Omental fat pad (tissue), 4 donors: ENCODE measurements around the gene LRRC46. TPM values are rescaled to one million over a fixed set of nuclear protein-coding genes. Genes with fewer than 3 reads are reported as not detected.

Source experiments
- ATAC-seq: fragments of 150-250 bp; one replicate; pipeline ENCODE4 v1.9.1; 2016; ENCODE audit warnings: mild to moderate bottlenecking, moderate library complexity; ENCODE audit not compliant: low FRiP score
- DNase-seq: peaks from one replicate; pipeline ENCODE4 v3.0.0-alpha.2; 2019; ENCODE audit warnings: low spot score
- total RNA-seq, 4 donors: library from RNA; depleted of rRNA; stranded (reverse); fragments of >200 nt; gene quantifications; one replicate each; pipeline ENCODE4 v1.1.0, GENCODE V29; 2016
- TF ChIP-seq, protein P1 (sequence below), 3 donors: fragments of 450-650 bp; IDR thresholded peaks; one replicate each; pipeline ENCODE4 v1.5.1; 2016 to 2017; ENCODE audit warnings: antibody characterized with exemption in 3 of 3, mild to moderate bottlenecking in 3 of 3, moderate library complexity in 2 of 3

LRRC46 gene
- total RNA-seq, 4 donors from 2014 or later: 0.24 TPM; not detected in 3

DNA sequence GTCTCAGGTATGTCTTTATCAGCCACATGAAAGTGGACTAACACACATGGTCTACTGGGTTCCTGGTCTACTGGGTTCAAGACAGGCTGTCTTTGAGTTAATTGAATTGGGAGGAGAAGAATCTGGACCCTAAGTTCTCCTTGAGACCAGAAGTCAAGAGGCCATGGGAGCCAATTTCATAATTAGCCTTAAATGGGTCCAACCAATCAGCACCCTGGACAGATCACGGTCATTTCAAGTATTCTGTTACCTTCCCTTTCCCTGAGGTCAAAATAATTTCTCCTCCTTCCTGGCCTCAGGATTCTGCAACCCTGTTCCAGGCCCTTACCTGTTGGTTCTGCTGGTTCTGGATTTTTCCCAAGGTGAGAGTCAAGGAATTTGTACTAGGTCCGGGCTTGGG lies 33.7 kb upstream of the LRRC46 start:
- ATAC-seq (no peak), DNase-seq (no peak)
- TF ChIP-seq, protein P1, sequence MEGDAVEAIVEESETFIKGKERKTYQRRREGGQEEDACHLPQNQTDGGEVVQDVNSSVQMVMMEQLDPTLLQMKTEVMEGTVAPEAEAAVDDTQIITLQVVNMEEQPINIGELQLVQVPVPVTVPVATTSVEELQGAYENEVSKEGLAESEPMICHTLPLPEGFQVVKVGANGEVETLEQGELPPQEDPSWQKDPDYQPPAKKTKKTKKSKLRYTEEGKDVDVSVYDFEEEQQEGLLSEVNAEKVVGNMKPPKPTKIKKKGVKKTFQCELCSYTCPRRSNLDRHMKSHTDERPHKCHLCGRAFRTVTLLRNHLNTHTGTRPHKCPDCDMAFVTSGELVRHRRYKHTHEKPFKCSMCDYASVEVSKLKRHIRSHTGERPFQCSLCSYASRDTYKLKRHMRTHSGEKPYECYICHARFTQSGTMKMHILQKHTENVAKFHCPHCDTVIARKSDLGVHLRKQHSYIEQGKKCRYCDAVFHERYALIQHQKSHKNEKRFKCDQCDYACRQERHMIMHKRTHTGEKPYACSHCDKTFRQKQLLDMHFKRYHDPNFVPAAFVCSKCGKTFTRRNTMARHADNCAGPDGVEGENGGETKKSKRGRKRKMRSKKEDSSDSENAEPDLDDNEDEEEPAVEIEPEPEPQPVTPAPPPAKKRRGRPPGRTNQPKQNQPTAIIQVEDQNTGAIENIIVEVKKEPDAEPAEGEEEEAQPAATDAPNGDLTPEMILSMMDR (IDR thresholded peaks at IDR 0.05): no peak

DNA sequence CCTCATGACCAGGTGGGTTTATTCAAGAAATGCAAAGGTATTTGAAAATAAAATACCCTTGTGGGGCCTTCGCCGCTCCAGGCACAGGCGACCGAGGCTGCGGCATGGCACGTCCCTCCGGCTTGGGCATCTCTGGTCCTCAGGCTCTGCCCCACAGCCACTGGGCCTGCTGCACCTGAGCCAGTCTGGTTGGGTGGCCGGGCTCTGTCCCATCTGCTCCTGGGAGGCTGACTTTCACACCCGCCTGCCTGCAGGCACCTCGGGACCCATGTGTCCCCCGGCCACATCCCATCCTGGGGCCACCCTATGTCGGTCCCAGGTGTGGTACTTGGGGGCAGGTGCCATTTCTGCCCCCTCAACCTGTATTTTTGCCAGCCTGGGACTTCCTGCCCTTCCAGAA lies 30.8 kb upstream of the LRRC46 start:
- DNase-seq (no peak), ATAC-seq (no peak)
- TF ChIP-seq, protein P1 (IDR thresholded peaks at IDR 0.05): no peak

DNA sequence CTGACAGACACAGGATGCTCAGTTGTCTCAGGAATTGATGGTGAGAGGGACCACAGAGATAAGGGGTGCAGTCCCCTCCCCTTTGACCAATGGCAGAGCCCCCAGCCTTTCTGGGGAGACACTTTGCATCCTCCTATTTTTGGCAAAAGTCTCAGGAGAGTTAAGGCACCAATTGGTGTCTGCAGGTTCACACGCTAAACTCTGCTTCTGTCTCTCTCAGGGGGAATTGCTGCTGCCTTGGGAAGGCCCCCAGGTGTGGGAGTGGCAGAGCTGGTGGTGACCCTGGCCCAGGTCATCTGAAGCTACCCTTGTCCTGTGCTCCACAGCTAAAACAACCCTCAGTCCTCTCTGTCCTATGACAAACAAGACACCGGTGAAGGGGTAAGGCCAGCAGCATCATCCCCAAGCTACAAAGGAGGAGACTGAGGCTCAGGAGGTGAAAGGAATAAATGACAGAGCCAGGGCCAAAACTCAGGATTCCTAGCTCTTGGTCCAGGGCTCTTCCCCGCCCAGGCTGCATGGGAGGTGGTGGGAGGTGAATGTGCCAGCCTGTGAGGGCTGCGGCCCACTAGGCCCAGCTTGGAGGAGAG lies 30.2 kb upstream of the LRRC46 start:
- ATAC-seq (no peak), DNase-seq (no peak)
- TF ChIP-seq, protein P1 (IDR thresholded peaks at IDR 0.05): no peak

DNA sequence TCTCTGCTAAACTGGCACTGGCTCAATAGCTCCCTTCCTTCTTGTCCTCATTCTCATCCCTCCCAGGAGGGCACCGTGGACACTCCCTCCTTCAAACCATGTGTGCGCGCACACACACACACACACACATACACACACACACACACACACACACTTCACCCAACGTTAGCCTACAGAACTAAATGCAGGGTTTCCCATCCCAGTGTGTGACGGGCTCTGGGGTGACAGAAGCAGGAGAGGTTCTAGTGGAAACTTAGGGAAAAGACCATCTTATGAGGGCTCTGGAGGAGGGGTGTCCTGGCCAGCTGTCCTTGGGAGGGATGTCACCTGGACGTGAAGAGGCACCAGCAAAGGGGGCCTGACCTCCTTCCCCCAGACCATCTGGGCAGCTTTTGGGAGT lies 29.6 kb upstream of the LRRC46 start:
- TF ChIP-seq, protein P1 (IDR thresholded peaks at IDR 0.05): no peak
- no peak for ATAC-seq
- no peak for DNase-seq

DNA sequence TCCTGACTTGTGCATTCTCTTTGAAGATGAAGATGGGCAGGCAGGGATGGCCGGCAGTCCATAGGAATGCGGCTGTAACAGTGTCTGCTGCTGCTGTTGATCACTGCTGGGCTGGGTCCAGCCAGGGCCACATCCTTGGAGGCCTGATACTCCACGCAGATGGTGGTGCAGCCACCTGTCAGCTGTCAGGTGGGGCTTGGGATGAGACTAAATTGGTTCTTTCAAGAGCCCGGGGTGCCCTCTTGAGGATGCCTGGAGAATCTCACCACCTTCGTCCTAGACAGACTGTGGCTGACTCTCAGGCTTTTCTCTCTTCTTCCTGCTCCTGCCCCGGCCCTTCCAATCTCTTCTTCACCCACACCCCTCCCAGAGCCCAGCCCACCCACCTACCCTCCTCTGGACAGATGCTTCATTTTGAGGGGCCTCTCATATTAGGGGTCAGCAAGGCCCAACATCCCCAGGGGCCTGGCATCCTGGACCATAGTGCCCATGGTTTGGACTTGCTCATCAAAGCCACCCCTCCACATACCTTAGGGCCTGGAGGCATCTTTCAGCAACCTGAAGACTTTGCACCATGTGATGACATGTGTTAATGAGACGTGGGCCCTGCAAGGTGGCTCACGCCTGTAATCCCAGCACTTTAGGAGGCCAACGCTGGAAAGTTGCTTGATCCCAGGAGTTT lies 29.0 kb upstream of the LRRC46 start:
- ATAC-seq (peak; percentile 22), DNase-seq (no peak)
- TF ChIP-seq, protein P1 (IDR thresholded peaks at IDR 0.05): peak in 1 of 3 donors; percentile 5

DNA sequence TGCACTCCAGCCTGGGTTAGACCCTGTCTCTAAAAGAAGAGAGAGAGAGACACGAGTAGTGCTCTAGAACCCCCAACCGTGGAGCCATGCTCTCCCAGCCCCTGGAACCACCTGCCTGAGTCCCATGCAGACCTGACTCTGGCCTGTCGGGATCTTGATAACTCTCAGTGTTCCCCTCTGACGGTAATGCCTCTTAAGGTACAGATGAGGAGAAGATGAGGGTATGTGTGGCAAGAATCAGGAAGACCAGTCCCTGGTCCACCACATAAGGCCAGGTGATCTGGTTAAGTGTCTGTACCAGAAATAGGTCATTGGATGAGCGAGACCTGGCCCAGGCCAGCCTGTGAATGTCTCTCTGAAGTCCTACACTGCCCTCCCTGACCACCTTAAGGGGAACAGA lies 28.3 kb upstream of the LRRC46 start:
- TF ChIP-seq, protein P1 (IDR thresholded peaks at IDR 0.05): no peak
- ATAC-seq: no peak
- DNase-seq: no peak

DNA sequence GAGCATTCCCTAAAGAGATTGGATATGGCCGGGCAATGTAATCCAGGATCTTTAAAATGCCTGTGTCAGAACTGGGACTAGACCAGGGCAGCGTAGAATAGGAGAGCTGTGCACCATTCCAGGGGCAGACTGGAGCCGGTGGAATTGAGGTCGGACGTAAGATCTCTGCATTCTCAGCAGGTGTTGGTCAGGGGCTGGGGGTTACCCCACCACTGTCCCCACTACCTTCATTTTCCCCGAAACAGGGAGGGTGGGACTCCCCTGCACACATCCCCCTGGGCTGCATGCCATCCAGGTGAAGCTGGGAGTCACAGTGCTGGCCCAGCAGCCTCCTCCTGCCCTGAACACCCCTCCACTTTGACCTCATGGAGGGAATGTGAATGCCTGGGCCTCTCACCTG lies 27.7 kb upstream of the LRRC46 start:
- ATAC-seq (no peak), DNase-seq (no peak)
- TF ChIP-seq, protein P1 (IDR thresholded peaks at IDR 0.05): no peak
